NCI-H1417 treated with DMSO at 0.1 percent for 48 hours (cell line): ENCODE measurements around the gene SLC7A5.
"Not testable (repeated sequence)": the region's sequence is repeated elsewhere in the genome, so short reads cannot be mapped to it uniquely, and the experiment has no call there.

Source experiments
- DNase-seq: peaks from one replicate; lab custom pipeline; 2025; lab: John Stamatoyannopoulos, UW

Gene SLC7A5

DNA sequence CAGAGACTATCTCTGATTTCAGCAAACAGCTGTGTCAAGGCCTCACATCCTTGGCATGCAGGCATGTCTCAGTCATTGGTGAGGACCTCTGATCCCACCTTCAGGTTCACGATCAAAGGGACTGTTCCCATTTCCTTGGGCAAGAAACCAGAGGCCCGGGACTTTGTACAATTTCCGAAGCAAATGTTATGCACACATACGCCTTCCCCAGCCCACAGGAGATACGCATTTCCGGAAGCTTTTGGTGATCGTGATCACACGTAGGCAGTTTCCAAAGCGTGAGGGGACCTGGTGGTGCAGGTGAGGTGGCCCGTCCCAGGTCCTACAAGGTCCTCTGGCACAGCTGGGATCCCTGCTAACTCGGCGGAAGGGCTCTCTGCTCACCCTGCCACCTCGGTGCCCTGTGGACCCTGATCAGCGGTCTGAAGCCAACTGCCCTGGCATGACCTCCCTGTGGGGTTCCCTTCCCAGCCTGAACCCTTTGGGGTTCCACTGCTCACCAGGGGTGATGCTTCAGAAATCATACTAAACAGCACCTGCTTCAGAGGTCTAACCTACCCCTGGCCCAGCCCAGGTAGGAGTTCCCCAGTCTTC lies 74.7 kb downstream of the SLC7A5 start:
- no peak for DNase-seq

- DNase-seq: no peak
Observed at GRCh38 chr16:87792205-87792565, 77.1 kb downstream of the SLC7A5 start.

DNA sequence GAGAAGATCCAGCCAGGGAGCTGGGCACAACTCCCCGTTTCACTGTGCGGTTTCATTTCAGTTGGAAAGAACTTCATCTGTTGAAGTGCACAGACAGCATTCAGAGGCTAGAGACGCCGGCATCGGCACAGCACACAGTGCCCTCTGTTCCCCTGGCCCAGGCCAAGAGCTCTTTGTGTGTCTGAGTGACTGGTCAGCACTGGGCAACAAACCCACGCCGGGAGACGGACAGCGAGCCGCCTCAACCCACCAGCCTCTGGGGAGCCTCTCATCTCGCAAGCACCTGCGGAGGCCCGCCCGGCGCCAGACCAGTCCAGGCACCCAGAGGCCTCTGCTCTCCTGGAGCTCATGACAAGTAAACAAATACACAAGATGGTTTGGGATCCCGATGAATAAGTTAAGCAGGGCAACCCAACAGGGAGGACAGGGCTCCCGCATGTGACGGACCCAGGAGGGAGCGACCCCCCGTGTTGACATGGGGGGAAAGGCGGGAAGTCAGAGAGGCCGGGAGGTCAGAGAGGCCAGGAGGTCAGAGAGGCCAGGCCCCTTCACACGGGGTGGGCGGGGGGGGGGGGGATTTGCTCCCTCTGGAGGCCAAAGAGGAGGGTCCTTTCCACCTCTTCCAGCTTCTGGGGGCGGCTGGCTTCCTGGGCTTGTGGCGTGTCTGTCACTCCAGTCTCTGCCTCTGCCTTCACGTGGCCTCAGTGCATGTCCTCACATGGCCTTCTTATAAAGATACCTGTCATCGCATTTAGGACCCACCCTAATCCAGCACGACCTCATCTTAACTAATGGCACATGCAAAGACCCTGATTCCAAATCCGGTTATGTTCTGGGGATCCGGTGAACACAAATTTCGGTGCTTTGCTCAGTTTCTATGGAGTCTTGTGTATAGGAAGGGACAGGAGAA lies 77.8 kb downstream of the SLC7A5 start:
- no peak for DNase-seq

- no peak for DNase-seq
Observed at GRCh38 chr16:87790292-87791100, 78.8 kb downstream of the SLC7A5 start.

DNA sequence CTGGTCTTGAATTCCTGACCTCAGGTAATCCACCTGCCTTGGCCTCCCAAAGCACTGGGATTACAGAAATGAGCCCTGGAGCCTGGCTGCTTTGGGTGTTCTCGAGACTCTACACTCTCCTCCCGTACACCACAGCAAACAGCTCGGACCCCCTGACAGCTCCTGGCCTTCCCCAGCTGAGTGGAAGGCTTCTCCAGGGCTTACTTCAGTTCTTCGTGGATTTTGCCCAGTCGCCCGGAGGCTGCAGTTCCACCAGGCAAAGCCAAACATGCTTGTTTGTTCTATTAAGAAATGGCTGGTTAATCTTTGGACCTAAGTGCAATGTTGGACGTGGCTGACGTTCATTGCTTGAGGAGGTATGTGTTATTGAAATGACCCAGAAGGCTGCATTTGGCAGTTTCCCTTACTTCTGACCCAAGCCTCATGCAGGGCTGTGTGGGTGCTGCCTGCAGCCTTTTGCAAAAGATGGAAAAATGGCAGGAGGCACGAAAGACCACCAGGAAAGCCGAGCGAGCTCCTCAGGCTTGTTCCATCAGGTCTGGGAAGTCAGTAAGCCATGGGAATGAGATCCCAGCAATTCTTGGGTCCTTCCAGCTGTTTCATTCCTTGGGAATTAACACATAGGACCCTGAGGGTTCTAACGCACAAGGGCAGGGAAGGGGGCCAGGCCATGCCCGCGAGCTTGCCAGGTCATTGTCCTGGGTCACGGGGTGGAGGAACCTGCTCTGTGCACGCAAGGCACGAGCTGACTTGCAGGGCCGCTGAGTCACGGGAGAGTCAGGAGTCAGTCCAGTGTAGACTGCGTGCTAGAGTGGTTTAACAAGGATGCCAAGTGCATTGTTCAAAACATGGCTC lies 79.6 kb downstream of the SLC7A5 start:
- DNase-seq: no peak

DNA sequence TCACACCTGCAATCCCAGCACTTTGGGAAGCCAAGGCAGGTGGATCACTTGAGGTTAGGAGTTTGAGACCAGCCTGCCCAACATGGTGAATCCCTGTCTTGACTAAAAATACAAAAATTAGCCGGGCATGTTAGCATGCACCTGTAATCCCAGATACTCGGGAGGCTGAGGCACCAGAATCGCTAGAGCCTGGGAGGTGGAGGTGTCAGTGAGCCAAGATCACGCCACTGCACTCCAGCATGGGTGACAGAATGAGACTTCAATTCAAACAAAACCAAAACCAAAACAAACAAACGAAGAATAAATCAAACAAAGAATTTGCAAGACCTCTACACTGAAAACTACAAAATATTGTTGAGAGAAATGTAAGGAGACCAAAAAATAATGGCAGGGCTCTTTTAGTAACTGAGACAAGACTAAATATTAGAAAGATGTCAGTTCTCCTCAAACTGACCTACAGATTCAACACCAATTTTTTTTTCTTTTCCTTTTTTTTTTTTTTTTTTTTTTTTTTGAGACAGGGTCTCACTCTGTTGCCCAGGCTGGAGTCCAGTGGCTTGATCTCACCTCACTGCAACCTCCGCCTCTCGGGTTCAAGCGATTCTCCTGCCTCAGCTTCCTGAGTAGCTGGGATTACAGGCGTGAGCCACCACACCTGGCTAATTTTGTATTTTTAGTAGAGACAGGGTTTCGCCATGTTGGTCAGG lies 80.4 kb downstream of the SLC7A5 start:
- not testable (repeated sequence) for DNase-seq

GRCh38 chr16:87787451-87788091 lies 81.7 kb downstream of the SLC7A5 start:
- DNase-seq: not testable (repeated sequence)

- no peak for DNase-seq
Observed at GRCh38 chr16:87784812-87785211, 84.5 kb downstream of the SLC7A5 start.

GRCh38 chr16:87782033-87782432 lies 87.3 kb downstream of the SLC7A5 start:
- DNase-seq: no peak

DNA sequence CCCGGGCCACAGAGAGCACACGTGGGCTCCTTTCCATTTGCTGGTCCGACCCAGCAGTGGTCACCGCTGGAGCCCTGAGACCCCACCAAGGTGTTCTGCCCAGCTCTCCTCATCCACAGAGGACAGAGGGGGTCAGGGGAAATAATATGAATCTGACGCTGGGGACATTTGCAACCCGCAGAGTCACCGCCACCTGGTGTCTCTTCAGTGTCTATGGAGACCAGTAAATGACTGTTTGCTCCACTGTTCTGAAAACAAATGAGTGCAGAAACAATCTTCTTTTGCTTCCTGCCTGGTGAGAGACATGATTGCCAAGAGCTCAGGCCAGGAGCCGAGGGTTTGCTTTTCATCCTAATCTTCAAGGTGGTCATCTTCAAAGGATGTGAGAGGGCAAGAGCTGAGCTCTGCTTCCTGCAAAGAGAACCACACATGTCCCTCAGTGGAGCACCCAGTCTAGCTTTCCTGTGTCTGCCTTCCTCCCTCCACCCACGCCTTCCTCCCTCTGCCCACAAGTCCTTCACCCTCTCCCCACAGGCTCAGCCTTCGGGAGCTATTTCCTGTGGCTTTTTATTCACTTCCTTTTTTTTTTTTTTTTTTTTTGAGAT lies 88.8 kb downstream of the SLC7A5 start:
- DNase-seq: peak; percentile 33
